Measurements from ENCODE around the gene APOB.
A peak's percentile ranks its signal among the peaks of the same experiment; 100 is the strongest.

Gene APOB

GRCh38 chr2:21050164-21050563, 6.3 kb upstream of the APOB start:
- no peak for DNase-seq (ENCODE audit: low read depth)

- DNase-seq (ENCODE audit: low read depth), result no peak
Observed at GRCh38 chr2:21047141-21048009, 3.5 kb upstream of the APOB start.

- DNase-seq (ENCODE audit: low read depth), result no peak
Observed at GRCh38 chr2:21046506-21046905, 2.6 kb upstream of the APOB start.

GRCh38 chr2:21044694-21045371, 960 bp upstream of the APOB start:
- DNase-seq (ENCODE audit: low read depth), result no peak

GRCh38 chr2:21042958-21043743, 722 bp downstream of the APOB start:
- DNase-seq (ENCODE audit: low read depth), result peak; percentile 1

GRCh38 chr2:21042708-21042957, 1.2 kb downstream of the APOB start:
- no peak for DNase-seq (ENCODE audit: low read depth)

GRCh38 chr2:21041943-21042707, 1.7 kb downstream of the APOB start:
- DNase-seq (ENCODE audit: low read depth), result no peak

- DNase-seq (ENCODE audit: low read depth), result no peak
Observed at GRCh38 chr2:21041462-21041861, 2.4 kb downstream of the APOB start.

GRCh38 chr2:21040468-21041377, 3.1 kb downstream of the APOB start:
- DNase-seq (ENCODE audit: low read depth), result no peak

- DNase-seq (ENCODE audit: low read depth), result no peak
Observed at GRCh38 chr2:21039979-21040467, 3.9 kb downstream of the APOB start.

- DNase-seq (ENCODE audit: low read depth), result no peak
Observed at GRCh38 chr2:21039080-21039556, 4.8 kb downstream of the APOB start.

- DNase-seq (ENCODE audit: low read depth), result no peak
Observed at GRCh38 chr2:21038403-21039073, 5.3 kb downstream of the APOB start.

- no peak for DNase-seq (ENCODE audit: low read depth)
Observed at GRCh38 chr2:21037671-21038108, 6.2 kb downstream of the APOB start.

- no peak for DNase-seq (ENCODE audit: low read depth)
Observed at GRCh38 chr2:21036708-21037670, 6.9 kb downstream of the APOB start.

GRCh38 chr2:21035974-21036707, 7.7 kb downstream of the APOB start:
- DNase-seq (ENCODE audit: low read depth), result no peak

- DNase-seq (ENCODE audit: low read depth), result no peak
Observed at GRCh38 chr2:21035282-21035973, 8.4 kb downstream of the APOB start.

GRCh38 chr2:21034972-21035279, 8.9 kb downstream of the APOB start:
- DNase-seq (ENCODE audit: low read depth), result no peak
